ENCODE data around the gene MFN2.

Gene MFN2

DNA sequence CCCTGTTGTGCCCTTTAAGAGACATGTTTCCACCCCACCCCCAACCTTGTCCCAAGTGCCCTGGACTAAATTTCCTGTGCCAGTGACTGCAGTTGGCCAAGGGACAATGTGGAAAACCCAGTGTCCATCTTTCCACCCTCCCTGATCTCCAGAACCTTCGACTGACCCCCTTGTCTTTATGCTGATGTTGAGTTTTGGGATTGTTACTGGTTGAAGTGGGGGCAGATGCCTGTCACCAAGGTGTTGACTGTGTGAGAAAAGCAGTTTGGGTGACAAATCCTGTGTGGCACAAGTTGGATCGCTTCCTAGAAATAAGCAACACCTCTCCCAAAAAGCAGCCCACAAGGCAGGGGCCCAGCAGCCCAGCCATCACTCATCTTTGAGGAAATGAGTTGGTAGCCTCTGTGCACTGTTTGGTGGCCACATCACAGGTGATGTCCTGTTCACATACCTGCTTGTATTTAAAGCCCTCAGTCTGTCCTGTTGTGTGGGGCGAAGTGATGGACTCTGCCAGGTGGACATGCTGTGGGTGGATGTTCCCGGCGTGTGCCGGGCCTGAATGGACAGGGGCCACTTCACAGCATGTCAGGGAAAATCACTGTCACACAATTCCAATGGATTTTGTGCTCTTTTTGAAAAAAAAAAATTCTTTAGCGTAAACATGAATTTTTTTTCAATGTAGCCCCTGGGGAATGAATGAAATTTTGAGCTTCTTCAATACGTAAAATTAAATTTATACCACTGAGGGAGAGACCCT, 32.5 kb downstream of the MFN2 start:
- Histone ChIP-seq H3K36me3 (ENCODE audit: control insufficient read depth in 1 of 2, insufficient read depth in 2 of 2, low read length in 2 of 2) (peaks cover 38 to 39% of the 10 kb centered on the region in 2 experiments), H3K4me3 (ENCODE audit: low read depth, low read length) (no peak overlapping the region), H3K23ac (ENCODE audit: low read length) (no peak overlapping the region), H2AFZ (ENCODE audit: insufficient read depth, low read length, poor library complexity) (no peak overlapping the region), H2BK12ac (ENCODE audit: low read length) (no peak overlapping the region), H3K79me1 (ENCODE audit: low read length) (no peaks in the 10 kb centered on the region), H3K27ac (ENCODE audit: low read depth, low read length) (no peak overlapping the region), H3K9ac (ENCODE audit: low read length) (no peak overlapping the region), H2AK5ac (ENCODE audit: low read length) (no peak overlapping the region), H4K12ac (ENCODE audit: low read depth, low read length) (no peak overlapping the region), H3K79me2 (ENCODE audit: control insufficient read depth, insufficient read depth, low read length, poor library complexity) (no peaks in the 10 kb centered on the region), H4K8ac (ENCODE audit: low read depth, low read length) (no peak overlapping the region), H3K18ac (ENCODE audit: low read length) (no peak overlapping the region), H3K4ac (ENCODE audit: low read depth, low read length) (no peak overlapping the region), H3K4me2 (ENCODE audit: low read length) (no peak overlapping the region), H3K9me3 (ENCODE audit: insufficient read depth, low read depth, low read length) (peaks cover 2% of the 10 kb centered on the region), H3K14ac (ENCODE audit: low read length) (no peak overlapping the region), H4K91ac (ENCODE audit: low read depth, low read length) (no peak overlapping the region), H3K4me1 (ENCODE audit: control insufficient read depth in 1 of 2, insufficient read depth in 2 of 2, low read length in 2 of 2) (no peaks in the 10 kb centered on the region), H3K27me3 (ENCODE audit: insufficient read depth, low read length) (no peaks in the 10 kb centered on the region), H2BK120ac (ENCODE audit: insufficient read depth, low read length, poor library complexity) (no peak overlapping the region), H2BK5ac (ENCODE audit: low read depth, low read length, poor library complexity) (no peak overlapping the region)
- no peak for DNase-seq
- no CpG with 5 or more reads among the region's 8 CpGs for WGBS (ENCODE audit: extremely low coverage, insufficient coverage, insufficient read length)

DNA sequence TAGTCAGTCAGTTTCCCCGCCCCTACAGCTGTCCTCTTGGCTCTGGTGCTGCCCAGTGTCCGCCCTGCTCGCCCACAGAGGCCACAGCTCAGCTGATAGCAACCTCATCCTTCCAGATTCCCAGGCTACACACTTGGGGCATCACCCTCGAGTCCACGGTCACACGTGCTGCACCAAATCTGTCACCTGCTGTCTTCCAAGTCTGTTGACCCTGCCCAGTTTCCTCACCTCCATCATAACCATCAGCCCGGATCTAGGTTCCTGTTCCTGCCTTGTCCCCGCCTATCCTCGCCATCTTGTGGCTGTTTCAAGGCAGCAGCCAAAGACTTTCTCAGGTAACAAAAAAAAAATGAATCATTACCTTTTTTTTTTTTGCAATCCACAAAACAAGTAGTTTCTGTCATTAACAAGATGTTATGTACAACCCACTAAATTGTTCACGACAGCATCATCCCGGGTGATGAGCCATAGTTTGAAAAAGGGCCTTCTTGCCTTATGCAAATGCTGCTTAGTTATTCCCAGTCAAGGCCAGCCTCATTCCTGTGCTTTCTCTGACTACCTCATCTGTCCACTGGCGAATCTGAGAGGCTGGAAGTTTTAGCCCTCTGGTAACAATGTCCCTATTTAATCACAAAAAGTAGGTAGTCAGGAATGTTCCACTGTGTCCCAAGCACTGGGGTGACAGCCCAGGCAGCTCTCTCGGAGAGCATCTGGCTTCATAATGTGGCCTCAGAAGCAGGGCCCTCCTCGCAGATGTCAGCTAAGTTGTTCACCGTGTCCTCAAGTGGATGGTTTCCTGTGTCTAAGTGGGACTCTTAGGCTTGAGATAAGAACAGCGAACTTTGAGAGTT, 34.1 kb downstream of the MFN2 start:
- peak overlapping the region; percentile 6 for H4K12ac ChIP-seq (ENCODE audit: low read depth, low read length)
- H3K36me3 ChIP-seq (ENCODE audit: control insufficient read depth in 1 of 2, insufficient read depth in 2 of 2, low read length in 2 of 2): peaks cover 36% of the 10 kb centered on the region in 2 experiments
- H3K9me3 ChIP-seq (ENCODE audit: insufficient read depth, low read depth, low read length): peaks cover 2% of the 10 kb centered on the region
- no peak overlapping the region for H3K4me3 ChIP-seq (ENCODE audit: low read depth, low read length)
- H3K18ac ChIP-seq (ENCODE audit: low read length): no peak overlapping the region
- H2BK5ac ChIP-seq (ENCODE audit: low read depth, low read length, poor library complexity): no peak overlapping the region
- peak; percentile 62 to 78 for DNase-seq
- no peak overlapping the region for H4K91ac ChIP-seq (ENCODE audit: low read depth, low read length)
- no peak overlapping the region for H4K8ac ChIP-seq (ENCODE audit: low read depth, low read length)
- H2BK120ac ChIP-seq (ENCODE audit: insufficient read depth, low read length, poor library complexity): no peak overlapping the region
- H2AFZ ChIP-seq (ENCODE audit: insufficient read depth, low read length, poor library complexity): no peak overlapping the region
- no peaks in the 10 kb centered on the region for H3K27me3 ChIP-seq (ENCODE audit: insufficient read depth, low read length)
- no peak overlapping the region for H2AK5ac ChIP-seq (ENCODE audit: low read length)
- peaks cover under 1% of the 10 kb centered on the region for H3K79me1 ChIP-seq (ENCODE audit: low read length)
- H3K23ac ChIP-seq (ENCODE audit: low read length): no peak overlapping the region
- H3K79me2 ChIP-seq (ENCODE audit: control insufficient read depth, insufficient read depth, low read length, poor library complexity): no peaks in the 10 kb centered on the region
- no CpG with 5 or more reads among the region's 16 CpGs for WGBS (ENCODE audit: extremely low coverage, insufficient coverage, insufficient read length)
- H2BK12ac ChIP-seq (ENCODE audit: low read length): no peak overlapping the region
- no peak overlapping the region for H3K14ac ChIP-seq (ENCODE audit: low read length)
- H3K4ac ChIP-seq (ENCODE audit: low read depth, low read length): no peak overlapping the region
- no peak overlapping the region for H3K4me2 ChIP-seq (ENCODE audit: low read length)
- H3K4me1 ChIP-seq (ENCODE audit: control insufficient read depth in 1 of 2, insufficient read depth in 2 of 2, low read length in 2 of 2): no peaks in the 10 kb centered on the region
- H3K9ac ChIP-seq (ENCODE audit: low read length): no peak overlapping the region
- no peak overlapping the region for H3K27ac ChIP-seq (ENCODE audit: low read depth, low read length)

DNA sequence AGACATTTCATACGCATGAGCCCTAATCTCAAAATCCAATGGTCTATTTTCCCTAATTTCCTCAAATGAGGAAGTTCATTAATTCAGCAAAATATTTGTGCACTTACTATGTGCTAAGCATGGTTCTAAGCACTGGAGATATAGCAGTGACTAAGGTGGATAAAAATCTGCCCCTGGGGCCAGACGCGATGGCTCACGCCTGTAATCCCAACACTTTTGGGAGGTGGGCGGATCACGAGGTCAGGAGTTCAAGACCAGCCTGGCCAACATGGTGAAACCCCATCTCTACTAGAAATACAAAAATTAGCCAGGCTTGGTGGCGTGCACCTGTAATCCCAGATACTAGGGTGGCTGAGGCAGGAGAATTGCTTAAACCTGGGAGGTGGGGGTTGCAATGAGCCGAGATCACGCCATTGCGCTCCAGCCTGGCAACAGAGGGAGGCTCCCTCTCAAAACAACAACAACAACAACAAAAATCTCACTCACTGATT, 34.8 kb downstream of the MFN2 start:
- DNase-seq: peak; percentile 91 to 93
- Histone ChIP-seq H2BK120ac (ENCODE audit: insufficient read depth, low read length, poor library complexity) (no peak overlapping the region), H3K27ac (ENCODE audit: low read depth, low read length) (no peak overlapping the region), H4K8ac (ENCODE audit: low read depth, low read length) (no peak overlapping the region), H3K79me1 (ENCODE audit: low read length) (peaks cover 7% of the 10 kb centered on the region), H3K14ac (ENCODE audit: low read length) (no peak overlapping the region), H3K23ac (ENCODE audit: low read length) (no peak overlapping the region), H3K4me2 (ENCODE audit: low read length) (no peak overlapping the region), H2AFZ (ENCODE audit: insufficient read depth, low read length, poor library complexity) (no peak overlapping the region), H3K4ac (ENCODE audit: low read depth, low read length) (no peak overlapping the region), H2BK5ac (ENCODE audit: low read depth, low read length, poor library complexity) (no peak overlapping the region), H3K9me3 (ENCODE audit: insufficient read depth, low read depth, low read length) (peaks cover 2% of the 10 kb centered on the region), H3K4me3 (ENCODE audit: low read depth, low read length) (no peak overlapping the region), H3K18ac (ENCODE audit: low read length) (no peak overlapping the region), H2AK5ac (ENCODE audit: low read length) (no peak overlapping the region), H3K27me3 (ENCODE audit: insufficient read depth, low read length) (no peaks in the 10 kb centered on the region), H2BK12ac (ENCODE audit: low read length) (no peak overlapping the region), H4K12ac (ENCODE audit: low read depth, low read length) (no peak overlapping the region), H4K91ac (ENCODE audit: low read depth, low read length) (no peak overlapping the region), H3K36me3 (ENCODE audit: control insufficient read depth in 1 of 2, insufficient read depth in 2 of 2, low read length in 2 of 2) (peaks cover 29% of the 10 kb centered on the region in 2 experiments), H3K4me1 (ENCODE audit: control insufficient read depth in 1 of 2, insufficient read depth in 2 of 2, low read length in 2 of 2) (peaks cover 0 to 2% of the 10 kb centered on the region in 2 experiments), H3K79me2 (ENCODE audit: control insufficient read depth, insufficient read depth, low read length, poor library complexity) (peaks cover 6% of the 10 kb centered on the region), H3K9ac (ENCODE audit: low read length) (no peak overlapping the region)
- WGBS (ENCODE audit: extremely low coverage, insufficient coverage, insufficient read length): no CpG with 5 or more reads among the region's 10 CpGs

DNA sequence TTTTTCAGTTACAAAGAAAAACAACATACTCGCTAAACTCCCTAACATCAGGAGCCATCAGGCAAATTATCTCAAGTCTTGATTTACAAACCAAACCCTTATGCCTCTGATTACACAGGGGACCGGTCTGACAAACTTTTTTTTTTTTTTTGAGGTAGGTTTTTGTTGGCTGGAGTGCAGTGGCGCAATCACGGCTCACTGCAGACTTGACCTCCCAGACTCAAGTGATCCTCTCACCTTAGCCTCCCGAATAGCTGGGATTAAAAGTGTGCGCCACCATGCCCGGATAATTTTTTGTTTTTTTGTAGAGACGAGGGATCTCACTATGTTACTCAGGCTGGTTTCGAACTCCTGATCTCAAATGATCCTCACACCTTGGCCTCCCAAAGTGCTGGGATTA, 35.3 kb downstream of the MFN2 start:
- peak; percentile 82 to 91 for DNase-seq
- peaks cover 24 to 25% of the 10 kb centered on the region in 2 experiments for H3K36me3 ChIP-seq (ENCODE audit: control insufficient read depth in 1 of 2, insufficient read depth in 2 of 2, low read length in 2 of 2)
- no peak overlapping the region for H3K4me3 ChIP-seq (ENCODE audit: low read depth, low read length)
- H2BK120ac ChIP-seq (ENCODE audit: insufficient read depth, low read length, poor library complexity): no peak overlapping the region
- peaks cover 7% of the 10 kb centered on the region for H3K79me1 ChIP-seq (ENCODE audit: low read length)
- H3K9ac ChIP-seq (ENCODE audit: low read length): no peak overlapping the region
- H3K27ac ChIP-seq (ENCODE audit: low read depth, low read length): no peak overlapping the region
- H3K79me2 ChIP-seq (ENCODE audit: control insufficient read depth, insufficient read depth, low read length, poor library complexity): peaks cover 6% of the 10 kb centered on the region
- no peak overlapping the region for H2AK5ac ChIP-seq (ENCODE audit: low read length)
- H2BK12ac ChIP-seq (ENCODE audit: low read length): no peak overlapping the region
- H4K91ac ChIP-seq (ENCODE audit: low read depth, low read length): no peak overlapping the region
- H3K4me2 ChIP-seq (ENCODE audit: low read length): no peak overlapping the region
- no peak overlapping the region for H3K23ac ChIP-seq (ENCODE audit: low read length)
- no peak overlapping the region for H3K4ac ChIP-seq (ENCODE audit: low read depth, low read length)
- H3K14ac ChIP-seq (ENCODE audit: low read length): no peak overlapping the region
- H4K8ac ChIP-seq (ENCODE audit: low read depth, low read length): no peak overlapping the region
- WGBS (ENCODE audit: extremely low coverage, insufficient coverage, insufficient read length): 100% methylated on average over 1 of the region's 9 CpGs
- no peak overlapping the region for H4K12ac ChIP-seq (ENCODE audit: low read depth, low read length)
- H3K27me3 ChIP-seq (ENCODE audit: insufficient read depth, low read length): no peaks in the 10 kb centered on the region
- H2AFZ ChIP-seq (ENCODE audit: insufficient read depth, low read length, poor library complexity): no peak overlapping the region
- peaks cover 2% of the 10 kb centered on the region for H3K9me3 ChIP-seq (ENCODE audit: insufficient read depth, low read depth, low read length)
- H3K4me1 ChIP-seq (ENCODE audit: control insufficient read depth in 1 of 2, insufficient read depth in 2 of 2, low read length in 2 of 2): peaks cover 0 to 6% of the 10 kb centered on the region in 2 experiments
- no peak overlapping the region for H2BK5ac ChIP-seq (ENCODE audit: low read depth, low read length, poor library complexity)
- no peak overlapping the region for H3K18ac ChIP-seq (ENCODE audit: low read length)
